Fibroblast of villous mesenchyme (primary cell): ENCODE results near the gene LACRT. TPM values are rescaled to one million over a fixed set of nuclear protein-coding genes. Genes with fewer than 3 reads are reported as not detected.

ENCODE experiments used
- DNase-seq: peaks from one replicate; pipeline ENCODE4 v3.0.0-alpha.2; 2010; ENCODE audit warnings: low read depth
- H3K4me3 ChIP-seq: 2 replicates; pipeline ENCODE4 v1.5.1; 2011; ENCODE audit warnings: low read depth, mild to moderate bottlenecking, low read length
- CTCF ChIP-seq: IDR thresholded peaks from 2 replicates; pipeline ENCODE4 v1.5.1; 2012; ENCODE audit warnings: low read depth, mild to moderate bottlenecking, low read length; ENCODE audit not compliant: insufficient read depth
- total RNA-seq: library from RNA; depleted of rRNA; stranded (reverse); fragments of >200 nt; gene quantifications from 2 replicates; pipeline ENCODE4 v1.2.3, GENCODE V29; 2012

The LACRT gene
- total RNA-seq, 1 donor, result not detected

GRCh38 chr12:54603173-54603814 lies 31.4 kb downstream of the LACRT start:
- H3K4me3 ChIP-seq, result no peak overlapping the region
- TF ChIP-seq CTCF, result peak; percentile 93
- DNase-seq, result peak; percentile 64

GRCh38 chr12:54602661-54603060 lies 32.0 kb downstream of the LACRT start:
- TF ChIP-seq CTCF, result no peak
- DNase-seq, result no peak
- H3K4me3 ChIP-seq, result no peak overlapping the region

- no peak for DNase-seq
- no peak for TF ChIP-seq CTCF
- no peak overlapping the region for H3K4me3 ChIP-seq
Observed at GRCh38 chr12:54601841-54602240, 32.9 kb downstream of the LACRT start.

GRCh38 chr12:54598970-54599369 lies 35.7 kb downstream of the LACRT start:
- H3K4me3 ChIP-seq, result no peak overlapping the region
- no peak for TF ChIP-seq CTCF
- DNase-seq, result no peak

GRCh38 chr12:54596526-54596946 lies 38.2 kb downstream of the LACRT start:
- TF ChIP-seq CTCF, result peak; percentile 92
- no peak overlapping the region for H3K4me3 ChIP-seq
- peak; percentile 52 for DNase-seq

GRCh38 chr12:54595471-54595870 lies 39.2 kb downstream of the LACRT start:
- no peak overlapping the region for H3K4me3 ChIP-seq
- no peak for TF ChIP-seq CTCF
- no peak for DNase-seq

- no peak for DNase-seq
- TF ChIP-seq CTCF, result no peak
- H3K4me3 ChIP-seq, result no peak overlapping the region
Observed at GRCh38 chr12:54593725-54594124, 41.0 kb downstream of the LACRT start.
